GM23248 (cell line): ENCODE measurements around the gene COA3. TPM values are rescaled to one million over a fixed set of nuclear protein-coding genes. Genes with fewer than 3 reads are reported as not detected.

Experiments
- DNase-seq: peaks from one replicate; pipeline ENCODE4 v3.0.0-alpha.2; 2015
- H2AFZ ChIP-seq: fragments of 200-600 bp; sonication (generic); 2 replicates; pipeline ENCODE4 v1.6.1; 2016; ENCODE audit warnings: antibody characterized with exemption
- H3F3A ChIP-seq: fragments of 200-600 bp; sonication (generic); 2 replicates; pipeline ENCODE4 v1.6.1; 2016; ENCODE audit warnings: mild to moderate bottlenecking, antibody characterized with exemption, mixed run types; ENCODE audit not compliant: insufficient read depth
- H3K27ac ChIP-seq: fragments of 200-600 bp; sonication (generic); 2 replicates; pipeline ENCODE4 v1.5.1; 2016; ENCODE audit warnings: mild to moderate bottlenecking
- H3K27me3 ChIP-seq: fragments of 200-600 bp; sonication (generic); replicated peaks from 2 replicates; pipeline ENCODE4 v1.6.1; 2016; ENCODE audit warnings: mild to moderate bottlenecking; ENCODE audit not compliant: insufficient read depth
- H3K36me3 ChIP-seq: fragments of 200-600 bp; sonication (generic); 2 replicates; pipeline ENCODE4 v1.6.1; 2016; ENCODE audit warnings: low read depth, mild to moderate bottlenecking
- H3K4me1 ChIP-seq: fragments of 200-600 bp; sonication (generic); 2 replicates; pipeline ENCODE4 v1.6.1; 2016; ENCODE audit warnings: mild to moderate bottlenecking; ENCODE audit not compliant: insufficient read depth
- H3K4me2 ChIP-seq: fragments of 200-600 bp; sonication (generic); one replicate; pipeline ENCODE4 v1.6.1; 2016; ENCODE audit warnings: mild to moderate bottlenecking; ENCODE audit not compliant: unreplicated experiment
- H3K4me3 ChIP-seq: fragments of 200-600 bp; sonication (generic); 2 replicates; pipeline ENCODE4 v1.5.1; 2016; ENCODE audit warnings: mild to moderate bottlenecking
- H3K79me2 ChIP-seq: fragments of 200-600 bp; sonication (generic); 2 replicates; pipeline ENCODE4 v1.6.1; 2016; ENCODE audit warnings: mild to moderate bottlenecking; ENCODE audit not compliant: insufficient read depth
- H3K9ac ChIP-seq: fragments of 200-600 bp; sonication (generic); 2 replicates; pipeline ENCODE4 v1.6.1; 2016; ENCODE audit warnings: mild to moderate bottlenecking
- H3K9me2 ChIP-seq: fragments of 200-600 bp; sonication (generic); 2 replicates; pipeline ENCODE4 v1.6.1; 2016; ENCODE audit warnings: mixed run types, mild to moderate bottlenecking, moderate library complexity; ENCODE audit not compliant: insufficient read depth
- H3K9me3 ChIP-seq: fragments of 200-600 bp; sonication (generic); one replicate; pipeline ENCODE4 v1.6.1; 2017; ENCODE audit warnings: low read depth
- H4K20me1 ChIP-seq: fragments of 200-600 bp; sonication (generic); 2 replicates; pipeline ENCODE4 v1.6.0; 2016; ENCODE audit not compliant: insufficient read depth
- EZH2 ChIP-seq: fragments of 200-600 bp; sonication (generic); IDR thresholded peaks from 2 replicates; pipeline ENCODE4 v1.6.1; 2018; ENCODE audit warnings: antibody characterized with exemption, mild to moderate bottlenecking; ENCODE audit not compliant: insufficient read depth, poor library complexity, severe bottlenecking
- EZH2phosphoT487 ChIP-seq: fragments of 200-600 bp; sonication (generic); IDR thresholded peaks from 2 replicates; pipeline ENCODE4 v1.6.1; 2018; ENCODE audit warnings: antibody characterized with exemption, moderate library complexity, mild to moderate bottlenecking, low read depth; ENCODE audit not compliant: insufficient read depth
- WGBS, 2 experiments: methylation state at CpG; one replicate each; pipeline ENCODE4 v1.1.6; 2015 to 2017; ENCODE audit warnings: low lambda C conversion rate in 2 of 2, low coverage in 1 of 2; ENCODE audit errors: missing lambda C conversion rate in 2 of 2; 5-methylcytosine and 5-hydroxymethylcytosine counted together
- in situ Hi-C: fragments of 300-500 bp; cut with MboI; formaldehyde crosslinking; loops from 2 replicates; pipeline ENCODE4 v1.15.0; 2020
- polyA plus RNA-seq: library from polyadenylated mRNA; unstranded; fragments of >200 nt; fragmentation: Nextera tagmentation; extraction: Ambion mirVana; gene quantifications from 2 replicates; pipeline ENCODE4 v1.2.1, GENCODE V29; 2016
- total RNA-seq: library from RNA; depleted of rRNA; stranded (reverse); fragments of >200 nt; shearing (Covaris generic); gene quantifications from 2 replicates; pipeline ENCODE4 v1.2.3, GENCODE V29; 2014

The COA3 gene
- total and polyA plus RNA-seq, 2 experiments from 2014 or later, result 48.0 to 125 TPM

GRCh38 chr17:42845556-42845917 lies 47.0 kb upstream of the COA3 start:
- Histone ChIP-seq H3K27me3 (0 out of 2 replicates have a peak, but pooled peaks cover 1% of the 10 kb centered on the region), H3K36me3 (peaks cover 21% of the 10 kb centered on the region), H3K4me3 (no peak overlapping the region), H3K9me2 (no peaks in the 10 kb centered on the region), H3K9ac (no peak overlapping the region), H3K27ac (no peak overlapping the region), H4K20me1 (no peaks in the 10 kb centered on the region), H2AFZ (no peak overlapping the region), H3K4me1 (peaks cover 13% of the 10 kb centered on the region), H3K4me2 (no peak overlapping the region), H3F3A (peaks cover 35% of the 10 kb centered on the region), H3K79me2 (no peaks in the 10 kb centered on the region), H3K9me3 (no peaks in the 10 kb centered on the region)
- WGBS, 2 experiments, result 77 to 83% methylated on average over 12 of the region's 12 CpGs
- DNase-seq, result no peak
- TF ChIP-seq EZH2 (no peak), EZH2phosphoT487 (no peak)
- in situ Hi-C loops, result no loop called here

GRCh38 chr17:42844761-42845555 lies 46.5 kb upstream of the COA3 start:
- Histone ChIP-seq H3K79me2 (no peaks in the 10 kb centered on the region), H4K20me1 (no peaks in the 10 kb centered on the region), H3K4me2 (no peak overlapping the region), H3K4me3 (no peak overlapping the region), H3K9ac (no peak overlapping the region), H3K27me3 (no peaks in the 10 kb centered on the region), H3F3A (peaks cover 35% of the 10 kb centered on the region), H3K36me3 (peaks cover 26% of the 10 kb centered on the region), H3K9me3 (no peaks in the 10 kb centered on the region), H3K4me1 (peaks cover 13% of the 10 kb centered on the region), H3K9me2 (no peaks in the 10 kb centered on the region), H2AFZ (no peak overlapping the region), H3K27ac (no peak overlapping the region)
- in situ Hi-C loops, result loop anchor here (5.0 kb wide), 1 partner anchor 87 kb away; no protein-coding TSS in a partner anchor
- no peak for DNase-seq
- TF ChIP-seq EZH2phosphoT487 (no peak), EZH2 (no peak)
- 89 to 90% methylated on average over 24 of the region's 24 CpGs for WGBS, 2 experiments

GRCh38 chr17:42844271-42844670 lies 45.8 kb upstream of the COA3 start, which contains the start of gene AOC2:
AOC2 (plus strand) TSS chr17:42844580; CDS start chr17:42844627, 47 bp downstream.
- H4K20me1 ChIP-seq, result no peaks in the 10 kb centered on the region
- no peaks in the 10 kb centered on the region for H3K9me3 ChIP-seq
- H2AFZ ChIP-seq, result no peak within 1 kb of the TSS
- 0 out of 2 replicates have a peak, but pooled peaks cover 5% of the 10 kb centered on the region for H3K79me2 ChIP-seq
- H3K9me2 ChIP-seq, result no peaks in the 10 kb centered on the region
- peaks cover 13% of the 10 kb centered on the region for H3K4me1 ChIP-seq
- WGBS, 2 experiments, result 46 to 49% methylated on average over 4 of the region's 4 CpGs
- H3K4me2 ChIP-seq, result no peak within 1 kb of the TSS
- H3F3A ChIP-seq, result peaks cover 42% of the 10 kb centered on the region
- no peaks in the 10 kb centered on the region for H3K27me3 ChIP-seq
- H3K36me3 ChIP-seq, result peaks cover 33% of the 10 kb centered on the region
- TF ChIP-seq EZH2 (no peak), EZH2phosphoT487 (no peak)
- no peak for DNase-seq
- no peak within 1 kb of the TSS for H3K4me3 ChIP-seq
- H3K27ac ChIP-seq, result no peak within 1 kb of the TSS
- in situ Hi-C loops, result loop anchor here (5.0 kb wide), 1 partner anchor 88 kb away; no protein-coding TSS in a partner anchor
- H3K9ac ChIP-seq, result no peak within 1 kb of the TSS

- H3K27ac ChIP-seq, result no peak overlapping the region
- no peaks in the 10 kb centered on the region for H3K9me3 ChIP-seq
- WGBS, 2 experiments, result 36 to 43% methylated on average over 6 of the region's 6 CpGs
These were observed 44.9 kb upstream of the COA3 start for GRCh38 chr17:42843358-42843934.

More at GRCh38 chr17:42843358-42843934, 44.9 kb upstream of the COA3 start:
- peak; percentile 81 for DNase-seq
- Histone ChIP-seq H3K4me1 (peaks cover 13% of the 10 kb centered on the region), H3K4me3 (no peak overlapping the region), H3K79me2 (peaks cover 9% of the 10 kb centered on the region; the same call in 1 of the 2 replicates), H3K9me2 (no peaks in the 10 kb centered on the region), H3K36me3 (peaks cover 41% of the 10 kb centered on the region), H3K4me2 (no peak overlapping the region), H3F3A (peaks cover 50% of the 10 kb centered on the region), H4K20me1 (no peaks in the 10 kb centered on the region), H3K9ac (no peak overlapping the region), H2AFZ (no peak overlapping the region), H3K27me3 (no peaks in the 10 kb centered on the region)
- TF ChIP-seq EZH2phosphoT487 (no peak), EZH2 (no peak)
- in situ Hi-C loops, result loop anchor here (5.0 kb wide), 1 partner anchor 89 kb away; no protein-coding TSS in a partner anchor
